C1 segment of cervical spinal cord (tissue), 14 donors: ENCODE data around the gene PCYT1B.
"Not testable (repeated sequence)": the region's sequence is repeated elsewhere in the genome, so short reads cannot be mapped to it uniquely, and the experiment has no call there.

Source experiments
- DNase-seq, 14 donors: peaks; one replicate each; lab custom pipeline; 2025; lab: John Stamatoyannopoulos, UW

PCYT1B gene

DNA sequence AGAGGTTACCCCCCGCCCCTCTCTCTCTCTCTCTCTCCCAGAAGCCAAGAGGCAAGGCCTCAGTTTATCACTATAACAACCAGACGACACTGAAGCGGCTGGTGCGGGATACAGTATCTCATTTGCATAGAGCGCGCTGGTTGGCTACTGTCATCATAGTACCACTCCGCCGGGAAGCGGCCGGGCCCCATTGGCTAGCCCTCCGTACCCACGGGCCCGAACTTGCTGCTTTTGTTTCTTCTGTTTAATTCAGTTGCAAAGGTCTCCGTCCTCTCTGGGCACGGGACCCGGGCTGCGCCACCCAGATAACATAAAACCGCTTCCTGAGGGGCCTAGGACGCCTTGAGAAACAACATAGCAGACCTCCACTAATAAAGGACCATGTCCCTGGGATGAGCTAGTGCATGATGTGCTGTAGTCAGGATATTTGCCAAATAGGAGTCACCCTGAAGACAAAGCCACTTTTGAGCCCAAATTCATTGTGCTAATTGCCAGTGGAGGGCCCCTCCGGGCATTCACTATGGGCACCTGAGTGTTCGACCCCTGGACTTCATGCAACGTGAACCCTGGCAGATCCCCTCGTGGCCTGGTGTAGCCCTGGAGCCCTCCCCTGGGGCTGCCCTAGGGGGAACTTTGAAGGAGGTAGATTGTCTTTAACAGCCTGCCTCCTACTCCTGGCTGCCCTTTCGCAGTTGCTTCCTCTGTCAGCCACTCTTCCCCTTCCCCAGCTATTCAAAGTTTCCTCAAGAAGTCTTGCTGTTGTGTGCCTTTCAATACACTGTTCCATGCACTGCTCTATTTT is at the start of gene PCYT1B:
TSS of gene PCYT1B (minus strand) at position 91 of the 802 bp plus-strand sequence. CDS start 242 bp downstream, outside the sequence.
- peak in 11 of 14 donors; percentile 10 to 74 (median 22) for DNase-seq

DNA sequence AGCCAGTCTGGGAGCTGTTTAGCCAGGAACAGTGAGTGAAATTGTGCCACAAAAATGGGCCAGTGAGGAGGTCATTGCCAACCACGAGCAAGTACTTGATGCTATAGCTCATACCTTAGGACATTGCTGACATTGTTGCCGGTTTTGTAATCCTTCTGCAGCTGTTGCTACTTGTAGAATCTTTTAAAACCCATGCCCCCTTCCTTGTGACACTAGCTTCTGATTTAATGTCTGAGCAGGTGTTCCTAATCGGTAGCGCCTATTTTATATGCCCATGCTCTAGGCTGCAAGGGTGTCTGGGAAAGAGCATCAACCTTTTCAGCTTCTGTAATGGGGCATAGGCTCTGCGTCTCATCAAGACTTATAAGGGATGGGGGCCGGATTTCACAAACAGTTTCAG is 49.1 kb upstream of the PCYT1B start:
- no peak for DNase-seq

- DNase-seq: no peak
These were observed 47.7 kb upstream of the PCYT1B start for GRCh38 chrX:24694825-24695224.

DNA sequence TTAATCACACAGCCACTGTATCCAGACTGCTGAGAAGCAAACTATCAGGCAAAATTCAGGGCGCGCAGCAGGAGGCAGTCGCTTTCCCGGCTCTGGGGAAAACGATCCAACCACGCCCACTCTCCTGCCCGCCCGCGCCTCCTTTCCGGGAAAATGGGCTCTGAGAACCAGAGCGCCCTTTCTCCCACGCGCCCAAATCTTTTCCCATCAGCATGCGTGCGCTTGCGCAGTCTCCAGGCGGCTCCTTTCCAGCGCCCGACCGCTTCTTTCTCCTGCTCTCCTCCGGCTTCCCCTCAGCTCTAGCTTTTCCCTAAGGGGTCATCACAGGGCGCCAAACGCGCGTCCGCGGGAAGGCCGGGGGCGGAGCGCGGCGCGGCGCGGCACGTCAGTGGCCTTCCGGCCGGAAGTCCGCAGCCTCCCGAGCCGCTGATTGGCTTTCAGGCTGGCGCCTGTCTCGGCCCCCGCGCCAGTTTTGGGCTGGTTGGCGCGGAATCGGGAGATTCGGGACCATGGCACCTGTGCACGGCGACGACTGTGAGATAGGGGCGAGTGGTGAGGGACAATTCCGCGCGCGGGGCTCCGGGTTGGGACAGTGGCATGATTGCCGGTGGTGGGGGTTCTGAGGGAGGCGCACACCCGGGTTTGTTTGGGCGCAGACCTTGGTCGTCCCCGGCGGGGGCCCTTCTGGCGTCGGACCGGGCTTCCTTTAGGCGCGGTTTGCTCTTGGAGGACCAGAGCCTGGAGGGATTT is 46.5 kb upstream of the PCYT1B start, which contains the start of gene POLA1:
TSS of gene POLA1 (plus strand) at position 466 of the 750 bp plus-strand sequence. CDS start at position 510, 44 bp downstream.
- DNase-seq: peak; percentile 40 to 95 (median 86)

DNA sequence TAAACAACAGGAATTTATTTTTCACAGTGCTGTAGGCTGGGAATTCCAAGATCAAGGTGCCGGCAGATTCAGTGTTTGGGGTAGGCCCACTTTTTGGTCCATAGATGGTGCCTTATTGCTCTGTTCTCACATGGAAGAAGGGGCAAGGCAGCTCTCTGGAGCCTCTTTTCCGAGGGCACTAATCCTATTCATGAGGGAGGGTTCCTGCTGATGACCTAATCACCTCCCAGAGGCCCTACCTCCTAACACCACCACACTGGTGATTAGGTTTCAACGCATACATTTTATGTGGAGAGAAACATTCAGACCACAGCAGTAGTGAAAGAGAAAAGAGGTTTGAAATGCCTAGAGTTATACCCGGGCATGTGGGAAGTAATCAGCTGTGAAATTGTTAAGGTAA is 45.2 kb upstream of the PCYT1B start:
- DNase-seq: no peak

- DNase-seq: no peak
These were observed 36.9 kb upstream of the PCYT1B start for GRCh38 chrX:24684048-24684447.

DNA sequence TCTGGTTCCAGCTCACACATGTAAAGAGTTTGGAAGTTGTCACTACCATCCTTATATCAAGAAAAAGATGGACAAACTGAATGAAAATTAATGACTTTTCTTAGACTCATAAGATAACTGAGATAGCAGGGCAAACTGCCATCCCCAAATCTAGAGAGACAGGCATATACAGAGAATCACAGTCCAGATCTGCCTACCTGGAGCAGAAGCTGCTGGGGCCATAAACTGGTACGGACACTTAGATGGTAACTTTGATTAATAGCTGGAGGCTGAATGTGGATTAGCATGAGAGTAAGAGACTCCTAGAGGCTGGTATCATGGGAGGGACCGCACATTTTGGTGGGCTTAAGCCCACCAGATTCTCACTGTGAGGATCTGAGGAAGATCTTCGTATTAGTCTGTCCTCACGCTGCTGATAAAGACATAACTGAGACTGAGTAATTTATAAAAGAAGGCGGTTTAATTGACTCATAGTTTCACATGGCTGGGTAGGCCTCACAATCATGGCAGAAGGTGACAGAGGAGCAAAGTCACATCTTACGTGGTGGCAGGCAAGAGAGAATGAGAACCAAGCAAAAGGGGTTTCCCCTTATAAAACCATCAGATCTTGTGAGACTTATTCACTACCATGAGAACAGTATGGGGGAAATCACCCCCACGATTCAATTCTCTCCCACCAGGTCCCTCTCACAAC is 35.7 kb upstream of the PCYT1B start:
- no peak for DNase-seq

DNA sequence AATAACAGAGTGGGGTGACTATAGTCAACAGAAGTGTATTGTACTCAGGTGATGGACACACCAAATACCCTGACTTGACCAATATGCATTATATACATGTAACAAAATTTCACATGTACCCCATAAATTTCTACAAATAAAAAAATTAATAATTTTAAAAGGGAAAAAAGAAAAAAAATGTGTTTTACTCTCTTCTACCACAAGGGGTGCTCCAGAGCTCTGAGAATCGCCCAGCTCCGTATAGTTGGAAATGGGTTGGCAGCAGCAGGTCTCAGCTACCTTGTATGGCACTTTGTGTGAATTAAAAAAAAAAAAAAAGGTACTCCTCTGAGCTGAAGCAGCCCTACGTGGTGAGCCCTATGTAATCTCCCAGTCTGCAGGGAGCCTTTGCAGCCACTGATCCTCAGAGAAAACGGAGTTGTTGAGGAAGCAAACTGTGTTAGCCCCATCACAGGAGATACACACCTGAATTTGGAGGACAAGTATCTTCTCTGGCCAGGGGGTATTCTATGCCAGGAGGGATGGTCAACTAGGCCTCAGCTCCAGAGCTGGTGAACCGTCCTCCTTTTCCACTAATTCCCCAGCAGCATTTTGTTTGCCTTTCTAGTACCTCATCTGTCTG is 29.4 kb upstream of the PCYT1B start:
- no peak for DNase-seq

- DNase-seq: no peak
These were observed 26.3 kb upstream of the PCYT1B start for GRCh38 chrX:24673424-24673823.

GRCh38 chrX:24672701-24673190 is 25.6 kb upstream of the PCYT1B start:
- DNase-seq: peak in 9 of 14 donors; percentile 1 to 45 (median 24)

GRCh38 chrX:24668111-24668510 is 21.0 kb upstream of the PCYT1B start:
- no peak for DNase-seq

GRCh38 chrX:24662352-24662751 is 15.2 kb upstream of the PCYT1B start:
- DNase-seq: no peak

DNA sequence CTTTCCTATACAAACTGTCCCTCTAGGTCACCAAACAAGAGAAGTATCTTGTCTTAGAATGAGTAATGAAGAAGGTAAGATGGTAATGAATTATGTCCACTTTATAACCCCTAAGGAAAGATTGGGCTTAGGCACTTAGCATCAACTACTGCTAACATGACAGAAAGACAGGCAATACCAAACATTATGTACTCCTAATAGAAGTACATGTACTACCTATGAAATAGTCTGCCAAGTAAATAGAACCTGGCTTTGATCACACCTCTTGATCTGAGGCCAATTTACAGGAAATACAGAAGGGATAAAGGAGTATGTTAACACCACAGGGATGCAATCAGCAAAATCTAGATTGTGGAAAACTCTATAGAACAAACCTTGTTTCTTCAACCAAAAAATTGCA is 14.1 kb upstream of the PCYT1B start:
- no peak for DNase-seq

- no peak for DNase-seq
These were observed 12.5 kb upstream of the PCYT1B start for GRCh38 chrX:24659646-24660045.

GRCh38 chrX:24659106-24659505 is 12.0 kb upstream of the PCYT1B start:
- no peak for DNase-seq

- no peak for DNase-seq
These were observed 11.3 kb upstream of the PCYT1B start for GRCh38 chrX:24658421-24658820.

- DNase-seq: no peak
These were observed 10.7 kb upstream of the PCYT1B start for GRCh38 chrX:24657671-24658386.

GRCh38 chrX:24655679-24656078 is 8.5 kb upstream of the PCYT1B start:
- not testable (repeated sequence) for DNase-seq

DNA sequence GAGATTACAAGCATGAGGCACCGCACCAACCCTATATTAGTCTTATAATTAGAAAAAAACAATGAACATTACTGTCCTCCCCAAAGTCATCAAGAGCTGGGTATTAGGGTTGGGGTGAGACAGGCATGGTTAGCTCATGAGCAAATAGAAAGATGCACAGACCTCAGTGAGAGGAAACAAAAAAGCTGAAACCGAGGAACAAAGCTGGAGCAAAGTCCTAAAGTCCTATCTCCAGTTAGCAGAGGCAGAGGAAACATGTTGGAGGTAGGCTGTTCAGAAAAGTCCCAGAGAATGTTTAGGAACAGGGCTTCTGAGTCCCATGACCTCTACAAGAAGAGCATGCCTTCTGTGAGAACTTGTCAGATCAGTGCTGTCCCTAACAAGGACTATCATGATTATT is 4.6 kb upstream of the PCYT1B start:
- DNase-seq: no peak

- no peak for DNase-seq
These were observed 1.3 kb upstream of the PCYT1B start for GRCh38 chrX:24648495-24648894.

DNA sequence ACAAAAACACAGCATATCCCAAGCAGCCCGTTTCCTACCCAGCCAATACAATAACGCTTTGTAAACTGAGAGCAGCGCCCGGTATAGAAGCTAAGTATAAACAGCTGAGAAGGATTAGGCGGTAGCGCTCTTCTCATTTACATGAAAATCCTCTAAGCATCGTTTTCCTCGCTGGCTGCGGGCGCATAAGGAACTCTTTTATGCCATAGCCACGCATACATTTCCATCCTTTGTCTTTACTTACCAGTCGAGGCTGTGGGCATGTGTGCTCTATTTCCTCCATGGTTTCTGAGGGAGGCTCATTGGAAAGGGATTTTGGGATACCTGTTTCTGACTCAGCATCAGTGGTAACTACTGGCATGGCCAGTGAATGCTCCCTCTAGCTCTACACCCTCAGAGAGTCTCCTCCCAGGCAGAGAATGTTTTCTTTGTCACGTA is 383 bp downstream of the PCYT1B start:
- peak in 4 of 14 donors; percentile 11 to 70 (median 26) for DNase-seq
